ENCODE data around the gene CGB2.

The CGB2 gene

DNA sequence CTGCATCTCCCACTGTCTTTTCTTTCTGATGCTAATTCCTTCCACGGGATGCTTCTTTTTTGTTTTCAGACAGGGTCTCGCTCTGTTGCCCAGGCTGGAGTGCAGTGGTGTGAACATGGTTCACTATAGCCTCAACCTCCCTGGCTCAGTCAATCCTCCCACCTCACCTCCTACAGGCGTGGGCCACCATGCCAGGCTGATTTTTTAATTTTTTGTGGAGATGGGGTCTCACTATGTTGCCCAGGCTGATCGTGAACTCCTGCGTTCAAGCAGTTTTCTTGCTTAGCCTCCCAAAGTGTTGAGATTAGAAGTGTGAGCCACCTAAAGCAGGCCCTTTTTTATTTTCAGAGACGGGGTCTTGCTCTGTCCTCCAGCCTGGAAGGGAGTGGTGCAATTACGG, 43.4 kb upstream of the CGB2 start:
- H3K27ac ChIP-seq (ENCODE audit: poor library complexity, severe bottlenecking) = no peak overlapping the region
- no peak overlapping the region for H3K4me3 ChIP-seq (ENCODE audit: severe bottlenecking)
- no peaks in the 10 kb centered on the region for H3K27me3 ChIP-seq (ENCODE audit: insufficient read depth, poor library complexity, severe bottlenecking)
- ATAC-seq (ENCODE audit: low read depth) = no peak
- H3K9me3 ChIP-seq (ENCODE audit: severe bottlenecking) = no peaks in the 10 kb centered on the region
- no peak for DNase-seq (ENCODE audit: low spot score)
- H3K36me3 ChIP-seq (ENCODE audit: low read depth) = peaks cover 51% of the 10 kb centered on the region
- no peaks in the 10 kb centered on the region for H3K4me1 ChIP-seq (ENCODE audit: insufficient read depth, poor library complexity, severe bottlenecking)
- TF ChIP-seq, protein P1, sequence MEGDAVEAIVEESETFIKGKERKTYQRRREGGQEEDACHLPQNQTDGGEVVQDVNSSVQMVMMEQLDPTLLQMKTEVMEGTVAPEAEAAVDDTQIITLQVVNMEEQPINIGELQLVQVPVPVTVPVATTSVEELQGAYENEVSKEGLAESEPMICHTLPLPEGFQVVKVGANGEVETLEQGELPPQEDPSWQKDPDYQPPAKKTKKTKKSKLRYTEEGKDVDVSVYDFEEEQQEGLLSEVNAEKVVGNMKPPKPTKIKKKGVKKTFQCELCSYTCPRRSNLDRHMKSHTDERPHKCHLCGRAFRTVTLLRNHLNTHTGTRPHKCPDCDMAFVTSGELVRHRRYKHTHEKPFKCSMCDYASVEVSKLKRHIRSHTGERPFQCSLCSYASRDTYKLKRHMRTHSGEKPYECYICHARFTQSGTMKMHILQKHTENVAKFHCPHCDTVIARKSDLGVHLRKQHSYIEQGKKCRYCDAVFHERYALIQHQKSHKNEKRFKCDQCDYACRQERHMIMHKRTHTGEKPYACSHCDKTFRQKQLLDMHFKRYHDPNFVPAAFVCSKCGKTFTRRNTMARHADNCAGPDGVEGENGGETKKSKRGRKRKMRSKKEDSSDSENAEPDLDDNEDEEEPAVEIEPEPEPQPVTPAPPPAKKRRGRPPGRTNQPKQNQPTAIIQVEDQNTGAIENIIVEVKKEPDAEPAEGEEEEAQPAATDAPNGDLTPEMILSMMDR (IDR thresholded peaks at IDR 0.05; ENCODE audit: poor library complexity, severe bottlenecking) = no peak

DNA sequence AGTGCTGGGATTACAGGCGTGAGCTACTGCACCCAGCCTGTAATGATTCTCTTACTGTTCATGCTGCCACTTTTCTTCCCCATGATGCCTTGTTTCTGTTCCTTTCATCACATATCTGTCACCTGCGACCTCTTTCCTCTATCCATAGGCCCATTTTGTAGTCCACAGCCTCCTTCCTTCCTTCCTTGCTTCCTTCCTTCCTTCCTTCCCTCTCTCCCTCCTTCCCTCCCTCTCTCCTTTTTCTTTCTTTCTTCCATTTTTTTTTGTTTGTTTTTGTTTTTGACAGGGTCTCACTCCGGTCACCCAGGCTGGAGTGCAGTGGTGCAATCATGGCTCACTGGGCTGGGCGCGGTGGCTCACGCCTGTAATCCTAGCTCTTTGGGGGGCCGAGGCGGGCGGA, 42.8 kb upstream of the CGB2 start:
- Histone ChIP-seq H3K27ac (ENCODE audit: poor library complexity, severe bottlenecking) (no peak overlapping the region), H3K4me3 (ENCODE audit: severe bottlenecking) (no peak overlapping the region), H3K4me1 (ENCODE audit: insufficient read depth, poor library complexity, severe bottlenecking) (no peaks in the 10 kb centered on the region), H3K9me3 (ENCODE audit: severe bottlenecking) (no peaks in the 10 kb centered on the region), H3K36me3 (ENCODE audit: low read depth) (peaks cover 45% of the 10 kb centered on the region), H3K27me3 (ENCODE audit: insufficient read depth, poor library complexity, severe bottlenecking) (no peaks in the 10 kb centered on the region)
- DNase-seq (ENCODE audit: low spot score) (no peak), ATAC-seq (ENCODE audit: low read depth) (no peak)
- TF ChIP-seq, protein P1 (IDR thresholded peaks at IDR 0.05; ENCODE audit: poor library complexity, severe bottlenecking) = no peak

DNA sequence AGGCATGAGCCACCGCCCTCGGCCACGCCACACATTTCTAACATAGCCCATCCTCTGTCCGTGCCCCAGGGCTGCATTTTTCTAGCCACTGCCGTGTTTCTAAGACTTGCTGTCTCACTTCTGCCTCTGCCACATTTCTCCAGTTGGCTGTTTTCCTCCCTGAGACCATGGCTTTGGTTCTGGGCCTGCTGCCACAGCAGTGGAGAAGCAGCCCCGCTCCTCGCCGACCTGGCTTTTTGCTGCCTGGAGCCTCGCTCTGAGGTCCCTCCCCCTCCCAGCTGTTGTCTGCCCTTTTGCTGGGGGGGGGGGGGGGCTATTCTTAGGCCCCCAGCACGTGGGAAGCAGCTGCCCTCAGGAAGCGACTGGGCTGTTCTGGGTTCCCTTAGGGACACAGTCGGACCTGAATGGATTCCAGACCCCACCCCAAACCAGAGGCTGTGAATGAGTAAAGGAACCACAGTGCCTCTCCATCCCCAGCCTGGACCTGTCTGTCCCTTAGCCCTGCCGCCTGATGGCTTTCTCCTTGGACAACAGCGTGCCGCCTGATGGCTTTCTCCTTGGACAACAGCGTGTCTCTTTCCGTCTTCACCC, 41.9 kb upstream of the CGB2 start:
- DNase-seq (ENCODE audit: low spot score) (no peak), ATAC-seq (ENCODE audit: low read depth) (no peak)
- H3K36me3 ChIP-seq (ENCODE audit: low read depth) = peaks cover 36% of the 10 kb centered on the region
- peaks cover 3% of the 10 kb centered on the region for H3K4me1 ChIP-seq (ENCODE audit: insufficient read depth, poor library complexity, severe bottlenecking)
- TF ChIP-seq, protein P1 (IDR thresholded peaks at IDR 0.05; ENCODE audit: poor library complexity, severe bottlenecking) = no peak
- H3K4me3 ChIP-seq (ENCODE audit: severe bottlenecking) = no peak overlapping the region
- H3K9me3 ChIP-seq (ENCODE audit: severe bottlenecking) = no peaks in the 10 kb centered on the region
- H3K27ac ChIP-seq (ENCODE audit: poor library complexity, severe bottlenecking) = no peak overlapping the region
- H3K27me3 ChIP-seq (ENCODE audit: insufficient read depth, poor library complexity, severe bottlenecking) = no peaks in the 10 kb centered on the region

- Histone ChIP-seq H3K4me1 (ENCODE audit: insufficient read depth, poor library complexity, severe bottlenecking) (peaks cover 7% of the 10 kb centered on the region), H3K36me3 (ENCODE audit: low read depth) (peaks cover 30% of the 10 kb centered on the region), H3K27me3 (ENCODE audit: insufficient read depth, poor library complexity, severe bottlenecking) (no peaks in the 10 kb centered on the region), H3K27ac (ENCODE audit: poor library complexity, severe bottlenecking) (no peak overlapping the region), H3K9me3 (ENCODE audit: severe bottlenecking) (no peaks in the 10 kb centered on the region), H3K4me3 (ENCODE audit: severe bottlenecking) (no peak overlapping the region)
- ATAC-seq (ENCODE audit: low read depth) (no peak), DNase-seq (ENCODE audit: low spot score) (no peak)
- TF ChIP-seq, protein P1 (IDR thresholded peaks at IDR 0.05; ENCODE audit: poor library complexity, severe bottlenecking) = no peak
These were observed 41.3 kb upstream of the CGB2 start for GRCh38 chr19:48990400-48990799.

GRCh38 chr19:48991011-48991609, 40.6 kb upstream of the CGB2 start:
- Histone ChIP-seq H3K4me3 (ENCODE audit: severe bottlenecking) (no peak overlapping the region), H3K36me3 (ENCODE audit: low read depth) (peaks cover 24% of the 10 kb centered on the region), H3K27ac (ENCODE audit: poor library complexity, severe bottlenecking) (no peak overlapping the region), H3K9me3 (ENCODE audit: severe bottlenecking) (no peaks in the 10 kb centered on the region), H3K27me3 (ENCODE audit: insufficient read depth, poor library complexity, severe bottlenecking) (no peaks in the 10 kb centered on the region), H3K4me1 (ENCODE audit: insufficient read depth, poor library complexity, severe bottlenecking) (peaks cover 7% of the 10 kb centered on the region)
- DNase-seq (ENCODE audit: low spot score) (no peak), ATAC-seq (ENCODE audit: low read depth) (no peak)
- TF ChIP-seq, protein P1 (IDR thresholded peaks at IDR 0.05; ENCODE audit: poor library complexity, severe bottlenecking) = no peak
